HG02588 (cell line): Measurements from ENCODE around the gene KLF11.
"Not testable (repeated sequence)": the region's sequence is repeated elsewhere in the genome, so short reads cannot be mapped to it uniquely, and the experiment has no call there.

Source experiments
- ATAC-seq: cut with Tn5 transposase; IDR thresholded peaks from one replicate; pipeline ENCODE4 v1.9.1; 2021; ENCODE audit warnings: mild to moderate bottlenecking, moderate library complexity; ENCODE audit not compliant: unreplicated experiment

KLF11 gene

DNA sequence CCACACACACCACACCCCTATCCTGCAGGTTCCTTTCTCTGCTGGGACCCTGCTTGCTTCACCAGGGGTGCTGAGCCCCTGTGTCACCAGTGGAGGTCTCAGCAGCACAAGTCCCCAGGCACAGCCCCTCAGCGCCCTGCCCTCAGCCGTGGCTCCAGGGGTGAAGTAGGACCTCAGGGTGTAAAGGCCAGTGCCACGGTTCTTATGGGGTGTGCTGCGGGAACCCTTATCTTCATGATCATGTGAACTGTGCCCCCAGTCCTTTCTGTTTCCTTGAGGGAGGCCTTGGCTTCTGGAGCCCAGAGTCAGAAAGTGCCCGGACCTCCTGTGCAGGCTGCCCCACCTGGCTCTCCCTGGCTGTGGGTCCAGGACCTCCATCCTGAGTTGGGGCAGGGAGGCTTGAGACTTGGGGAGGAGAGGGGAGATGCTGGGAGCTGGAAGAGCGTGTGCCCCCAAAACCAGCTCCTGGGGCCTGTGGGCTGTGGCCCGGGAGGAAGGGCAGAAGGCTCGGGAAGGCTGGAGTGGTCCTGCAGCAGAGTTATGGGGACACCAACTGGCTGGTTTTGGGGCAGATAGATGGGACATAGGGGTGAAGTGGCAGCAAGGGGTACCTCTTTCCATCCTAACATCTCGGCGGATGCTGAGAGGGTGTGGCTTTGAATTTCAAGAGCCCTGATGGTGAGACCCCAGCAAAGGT lies 20.2 kb upstream of the KLF11 start:
- ATAC-seq: no peak

GRCh38 chr2:10026940-10027569 lies 16.3 kb upstream of the KLF11 start:
- ATAC-seq: no peak

DNA sequence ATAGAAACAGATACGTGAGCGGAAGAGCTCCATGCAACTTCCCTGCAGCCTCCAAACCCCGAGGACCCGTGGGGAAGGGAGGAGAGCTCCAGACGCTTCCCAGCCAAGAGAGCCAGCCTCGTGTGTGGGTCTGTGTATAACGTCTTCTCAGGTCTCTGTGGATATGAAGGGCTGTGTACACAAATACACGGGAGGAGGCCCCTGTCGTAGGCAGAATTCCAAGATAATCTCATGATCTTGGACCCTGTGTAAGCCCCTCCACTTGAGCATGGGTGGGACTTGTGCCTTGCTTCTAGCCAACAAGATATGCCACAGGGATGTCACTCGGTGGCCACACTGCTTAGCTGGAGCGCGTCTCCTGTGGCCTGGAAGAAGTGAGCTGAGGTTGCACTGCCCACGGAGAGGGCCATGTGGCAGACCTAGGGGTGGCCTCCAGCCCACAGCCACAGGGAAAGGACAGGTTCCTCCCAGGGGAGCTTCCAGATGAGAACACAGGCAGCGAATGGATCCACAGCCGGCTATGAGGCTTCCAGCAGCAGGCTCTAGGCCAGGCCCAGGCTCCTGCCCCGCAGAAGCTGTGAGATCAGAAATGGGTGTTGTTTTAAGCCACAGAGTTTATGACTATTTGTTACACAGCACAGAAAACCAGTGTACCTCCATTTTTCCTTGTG lies 15.6 kb upstream of the KLF11 start:
- no peak for ATAC-seq

- no peak for ATAC-seq
These were observed 14.9 kb upstream of the KLF11 start for GRCh38 chr2:10028407-10028987.

DNA sequence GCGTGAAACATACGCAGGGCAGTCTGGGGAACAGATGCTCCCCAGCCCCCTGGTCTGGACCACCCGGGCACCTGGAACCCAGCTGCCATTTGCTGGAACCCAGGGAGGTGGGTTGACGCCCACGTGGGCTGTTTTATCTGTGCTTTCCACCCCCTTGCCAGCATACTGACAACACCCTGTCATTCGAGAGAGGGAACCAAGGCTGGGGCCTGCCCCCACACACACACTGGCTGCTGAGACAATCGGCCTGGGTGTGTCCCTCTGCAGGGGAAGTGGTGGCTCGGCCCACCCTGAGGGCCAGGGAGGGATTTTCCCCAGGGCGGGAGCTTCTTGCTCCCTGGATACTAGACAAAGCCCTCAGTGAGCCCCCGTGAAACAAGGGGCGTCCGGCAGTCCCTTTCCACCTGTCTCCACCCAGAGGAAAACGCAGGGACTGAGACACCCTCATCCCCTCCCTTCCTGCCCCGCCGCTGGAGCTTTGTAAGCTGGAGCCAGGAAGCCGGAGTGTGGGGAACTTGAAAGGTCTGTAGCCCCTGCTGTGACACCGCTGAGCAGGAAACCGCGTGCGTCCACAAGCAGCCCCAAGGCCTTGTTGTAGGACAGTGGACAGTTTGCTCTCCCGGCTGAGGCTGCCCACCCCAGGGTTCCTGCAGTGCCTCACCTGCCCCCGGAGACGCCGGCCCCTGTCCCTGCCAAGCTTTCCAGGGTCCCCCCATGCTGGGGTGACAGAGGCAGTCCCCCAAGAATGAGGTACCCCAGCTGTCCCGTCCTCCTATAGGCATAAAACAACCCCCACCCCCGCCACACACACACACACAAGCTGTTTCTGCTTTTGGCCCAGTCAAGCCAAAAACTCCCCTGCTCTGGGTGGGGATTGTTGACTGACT lies 14.1 kb upstream of the KLF11 start:
- peak; percentile 76 for ATAC-seq

- no peak for ATAC-seq
These were observed 13.5 kb upstream of the KLF11 start for GRCh38 chr2:10029875-10030223.

- ATAC-seq: no peak
These were observed 13.0 kb upstream of the KLF11 start for GRCh38 chr2:10030311-10030736.

DNA sequence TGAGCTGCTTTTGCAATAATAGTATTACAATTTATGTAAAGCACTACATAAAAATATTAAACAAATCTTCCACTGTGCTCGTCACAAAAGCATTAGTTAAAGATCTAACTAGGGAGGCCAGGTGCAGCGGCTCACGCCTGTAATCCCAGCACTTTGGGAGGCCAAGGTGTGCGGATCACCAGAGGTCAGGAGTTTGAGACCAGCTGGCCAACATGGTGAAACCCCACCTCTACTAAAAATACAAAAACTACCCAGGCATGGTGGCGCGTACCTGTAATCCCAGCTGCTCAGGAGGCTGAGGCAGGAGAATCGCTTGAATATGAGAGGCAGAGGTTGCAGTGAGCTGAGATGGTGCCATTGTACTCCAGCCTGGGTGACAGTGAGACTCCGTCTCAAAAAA lies 12.6 kb upstream of the KLF11 start:
- ATAC-seq: not testable (repeated sequence)

DNA sequence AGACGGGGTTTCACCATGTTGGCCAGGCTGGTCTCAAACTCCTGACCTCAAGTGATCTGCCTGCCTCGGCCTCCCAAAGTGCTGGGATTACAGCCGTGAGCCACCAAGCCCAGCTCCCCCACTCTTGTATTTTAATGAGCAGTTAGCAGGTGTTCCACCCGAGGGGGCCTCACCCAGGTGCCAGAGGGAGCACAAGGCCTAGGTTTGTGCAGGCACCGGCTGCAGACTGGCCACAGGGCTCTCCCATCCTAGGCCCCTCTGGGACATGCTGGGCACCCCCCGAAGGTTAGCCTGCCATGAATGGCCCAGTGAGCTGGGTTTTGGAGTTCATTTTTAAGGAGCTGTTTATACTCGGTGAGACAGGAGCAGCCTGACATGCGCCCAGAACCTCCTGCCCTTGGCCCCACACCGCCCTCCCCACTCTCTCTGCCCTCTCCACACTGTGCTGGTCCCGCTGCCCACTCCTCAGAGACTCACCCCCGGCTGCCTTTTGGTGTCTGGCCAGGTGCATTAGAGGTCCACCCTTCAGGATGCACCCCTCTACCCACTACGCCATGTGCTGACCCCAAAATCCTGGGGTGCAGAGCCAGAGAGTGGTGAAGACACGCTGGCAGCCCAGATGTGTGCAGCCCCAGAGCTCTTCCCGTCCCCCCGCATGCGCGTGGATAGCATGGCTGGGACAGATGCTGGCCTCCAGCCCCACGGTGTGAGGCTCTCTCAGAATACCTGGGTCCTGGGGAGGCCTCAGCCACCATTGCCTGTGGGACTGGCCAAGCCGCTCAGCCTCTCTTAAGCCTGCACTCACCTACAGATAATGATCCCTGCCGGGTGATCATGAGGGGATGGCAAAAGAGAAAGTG lies 11.2 kb upstream of the KLF11 start:
- ATAC-seq: no peak

GRCh38 chr2:10032746-10033105 lies 10.6 kb upstream of the KLF11 start:
- no peak for ATAC-seq

DNA sequence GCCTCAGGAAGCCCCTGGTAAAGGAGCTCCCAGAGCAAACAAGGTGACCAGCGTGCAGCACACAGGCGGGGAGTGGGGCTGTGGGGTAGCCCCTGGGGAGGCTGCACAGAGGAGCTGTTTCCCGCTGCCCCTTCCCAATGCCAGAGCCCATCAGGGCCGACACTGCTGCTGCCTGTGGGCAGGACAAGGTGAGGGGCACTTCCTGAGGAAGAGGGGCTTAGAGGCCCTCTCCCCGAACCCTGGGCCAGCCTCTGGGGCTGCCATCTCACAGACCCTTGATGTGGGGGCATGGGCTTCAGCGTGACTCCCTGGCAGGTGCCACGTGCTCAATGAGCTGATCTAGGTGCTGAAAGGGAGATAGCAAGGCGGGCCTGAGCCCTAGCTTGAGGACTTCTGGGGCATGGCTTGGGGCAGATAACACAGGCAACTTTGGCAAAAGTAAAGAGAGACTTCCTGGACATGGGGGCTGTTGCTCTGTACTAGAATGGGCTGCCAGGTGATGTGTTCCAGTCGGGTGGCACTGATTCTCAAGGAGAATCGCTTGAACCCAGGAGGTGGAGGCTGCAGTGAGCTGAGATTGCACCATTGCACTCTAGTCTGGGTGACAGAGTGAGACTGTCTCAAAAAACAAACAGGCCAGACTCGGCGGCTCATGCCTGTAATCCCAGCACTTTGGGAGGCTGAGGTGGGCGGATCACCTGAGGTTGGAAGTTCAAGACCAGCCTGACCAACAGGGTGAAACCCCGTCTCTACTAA lies 9.9 kb upstream of the KLF11 start:
- ATAC-seq: no peak

- no peak for ATAC-seq
These were observed 8.9 kb upstream of the KLF11 start for GRCh38 chr2:10034333-10035052.

- ATAC-seq: no peak
These were observed 8.3 kb upstream of the KLF11 start for GRCh38 chr2:10035053-10035422.

DNA sequence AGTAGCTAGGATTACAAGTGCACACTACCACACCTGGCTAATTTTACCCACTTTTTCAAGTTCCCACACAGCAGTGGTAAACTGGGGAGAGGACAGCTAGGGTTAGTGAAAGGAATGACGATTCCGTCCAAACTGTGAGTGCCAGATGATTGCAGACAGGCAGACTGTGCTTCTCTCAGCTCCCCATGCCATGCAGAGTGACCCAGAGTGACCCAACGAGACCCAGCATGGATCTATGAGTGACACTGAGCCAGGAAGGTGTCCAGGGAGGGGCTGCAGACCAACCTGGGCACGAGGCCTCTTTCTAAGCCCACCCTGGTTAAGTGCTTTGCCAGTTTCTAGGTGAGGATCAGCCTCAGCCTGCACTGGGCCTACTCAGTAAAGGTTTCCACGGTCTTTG lies 7.7 kb upstream of the KLF11 start:
- ATAC-seq: no peak

DNA sequence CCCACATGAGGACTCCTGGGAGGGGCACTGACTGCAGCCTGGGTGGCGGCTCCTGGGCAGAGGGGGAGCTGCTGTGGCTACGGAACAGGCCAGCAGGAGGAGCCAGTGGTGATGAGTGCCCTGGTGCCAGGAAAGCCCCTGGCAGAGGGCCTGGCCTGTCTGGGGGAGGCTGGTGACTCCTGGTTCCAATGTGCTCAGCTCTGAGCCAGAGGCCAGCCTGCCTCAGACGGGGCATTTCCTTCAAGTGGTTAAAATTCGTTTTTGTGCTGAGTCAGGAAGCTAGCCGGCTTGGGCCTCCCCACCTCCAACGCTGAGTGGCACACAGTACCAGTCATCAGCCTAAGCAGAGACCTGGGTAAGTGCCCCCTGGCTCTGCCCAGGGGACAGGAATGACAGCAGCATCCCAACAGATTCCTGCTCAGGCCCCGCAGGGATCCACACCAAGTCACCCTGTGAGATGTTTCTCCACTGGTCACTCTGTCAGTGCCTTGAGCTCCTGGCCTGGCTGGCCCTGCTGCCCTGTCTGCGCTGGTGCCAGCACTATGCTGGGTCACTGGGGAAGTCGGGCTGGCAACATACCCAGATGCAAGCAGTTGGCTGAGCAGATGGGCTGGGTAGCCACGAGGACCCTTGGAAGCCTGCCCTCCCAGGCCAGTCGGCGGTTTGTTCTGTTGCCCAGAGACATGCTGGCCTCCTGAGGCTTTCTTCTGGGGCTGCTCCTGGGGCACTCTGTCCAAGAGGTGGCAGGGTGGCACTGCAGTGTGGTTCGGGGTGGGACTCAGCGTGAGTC lies 7.1 kb upstream of the KLF11 start:
- ATAC-seq: peak; percentile 55

- ATAC-seq: no peak
These were observed 5.2 kb upstream of the KLF11 start for GRCh38 chr2:10038123-10038522.

- no peak for ATAC-seq
These were observed 4.6 kb upstream of the KLF11 start for GRCh38 chr2:10038716-10039115.
